NB4 (cell line): ENCODE results near the gene ZBTB4.

ENCODE experiments used
- CTCF ChIP-seq: IDR thresholded peaks from one replicate; pipeline ENCODE4 v1.5.1; 2012; ENCODE audit warnings: low read depth, low read length
- MAX ChIP-seq: IDR thresholded peaks from 2 replicates; pipeline ENCODE4 v1.6.1; 2011; ENCODE audit warnings: low read depth, low read length
- MYC ChIP-seq: IDR thresholded peaks from 2 replicates; pipeline ENCODE4 v1.6.1; 2011; ENCODE audit warnings: low read depth, low read length
- POLR2A ChIP-seq: IDR thresholded peaks from 2 replicates; pipeline ENCODE4 v1.6.1; 2011; ENCODE audit warnings: mild to moderate bottlenecking; ENCODE audit not compliant: insufficient read length; ENCODE audit errors: extremely low read depth

- no peak for TF ChIP-seq MYC
- no peak for TF ChIP-seq CTCF
- TF ChIP-seq POLR2A = no peak
- TF ChIP-seq MAX = no peak
These were observed 49.4 kb upstream of the ZBTB4 start for GRCh38 chr17:7528842-7529241.
